H1 (cell line): ENCODE measurements around the gene LRRC61.

Source experiments
- EZH2 ChIP-seq: fragments of 200-600 bp; sonication (generic); IDR thresholded peaks from 2 replicates; pipeline ENCODE4 v1.7.1; 2012; ENCODE audit warnings: low read depth, mild to moderate bottlenecking, moderate library complexity, low read length, inconsistent platforms; ENCODE audit not compliant: severe bottlenecking
- POLR2AphosphoS5 ChIP-seq: IDR thresholded peaks from 2 replicates; pipeline ENCODE4 v1.6.1; 2011; ENCODE audit warnings: low read depth, low read length

DNA sequence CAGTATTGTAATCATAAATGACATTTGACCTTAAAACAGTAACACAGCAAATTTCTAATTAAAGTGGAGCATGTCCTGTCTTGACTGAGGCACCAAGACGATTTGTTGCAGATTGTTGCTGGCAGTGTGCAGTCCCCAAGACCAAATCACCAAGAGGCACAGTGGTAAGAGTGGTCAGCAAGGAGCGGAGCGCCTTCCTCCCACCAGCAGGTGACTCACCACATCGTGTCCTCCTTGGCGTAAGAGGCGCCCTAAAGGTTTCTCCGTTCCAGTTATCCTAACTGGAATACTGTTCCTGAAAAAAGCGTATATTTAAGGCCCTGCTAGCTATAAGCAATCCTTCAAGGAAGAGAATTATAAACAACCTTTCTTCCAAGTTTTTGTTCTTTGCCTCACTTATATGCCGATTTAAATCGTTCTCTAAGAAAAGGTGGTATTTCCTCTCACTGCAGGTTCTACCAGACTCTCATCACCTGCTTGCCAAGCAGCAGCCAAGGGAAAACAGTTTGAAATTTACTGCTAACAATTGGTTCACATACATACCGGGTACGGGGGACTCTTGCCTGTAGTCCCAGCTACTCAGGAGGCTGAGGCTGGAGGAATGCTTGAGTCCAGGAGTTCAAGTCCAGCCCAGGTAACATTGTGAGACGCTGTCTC, 34.7 kb downstream of the LRRC61 start:
- no peak for TF ChIP-seq EZH2
- no peak for TF ChIP-seq POLR2AphosphoS5
